ENCODE data around the gene CAMK4. TPM values are rescaled to one million over a fixed set of nuclear protein-coding genes. Genes with fewer than 3 reads are reported as not detected.
"Not testable (repeated sequence)": the region's sequence is repeated elsewhere in the genome, so short reads cannot be mapped to it uniquely, and the experiment has no call there.

CAMK4 gene
- total RNA-seq, 1 experiment from 2014 or later: not detected

DNA sequence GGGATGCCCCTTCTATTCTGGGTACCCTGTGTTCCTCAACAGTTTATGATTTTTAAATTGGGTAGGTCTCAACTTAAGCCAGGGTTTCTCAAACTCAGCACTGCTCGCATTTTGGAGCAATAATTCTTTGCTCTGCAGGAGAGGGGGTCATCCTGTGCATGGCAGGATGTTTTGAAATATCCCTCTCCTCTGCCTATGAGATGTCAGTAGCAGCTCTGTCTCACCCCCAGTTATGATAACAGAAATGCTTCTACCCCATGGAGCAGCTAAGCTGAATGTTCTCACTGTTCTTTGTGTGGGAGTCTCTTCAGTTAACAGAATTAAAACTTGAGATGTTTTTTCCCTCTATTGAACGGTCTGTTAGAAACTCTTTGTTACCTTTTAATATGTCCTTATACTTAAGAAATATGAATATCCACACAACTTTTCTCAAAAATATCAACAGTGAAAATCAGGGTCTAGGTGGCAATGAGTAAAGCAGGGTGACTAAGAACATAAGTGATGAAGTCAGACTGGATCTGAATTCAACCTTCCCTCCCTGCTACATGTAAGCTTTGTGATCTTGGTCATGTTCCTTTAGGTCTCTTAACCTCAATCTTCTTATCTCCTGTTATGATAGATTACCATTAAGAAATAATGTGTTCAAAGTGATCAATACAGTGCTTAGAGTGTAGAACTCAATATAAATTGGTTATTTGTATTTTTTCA is 89.0 kb downstream of the CAMK4 start:
- peaks cover 32% of the 10 kb centered on the region for H3K27me3 ChIP-seq
- DNase-seq: no peak
- H3K9me3 ChIP-seq: no peaks in the 10 kb centered on the region
- no peak overlapping the region for H3K4me3 ChIP-seq
- H3K36me3 ChIP-seq: no peaks in the 10 kb centered on the region

DNA sequence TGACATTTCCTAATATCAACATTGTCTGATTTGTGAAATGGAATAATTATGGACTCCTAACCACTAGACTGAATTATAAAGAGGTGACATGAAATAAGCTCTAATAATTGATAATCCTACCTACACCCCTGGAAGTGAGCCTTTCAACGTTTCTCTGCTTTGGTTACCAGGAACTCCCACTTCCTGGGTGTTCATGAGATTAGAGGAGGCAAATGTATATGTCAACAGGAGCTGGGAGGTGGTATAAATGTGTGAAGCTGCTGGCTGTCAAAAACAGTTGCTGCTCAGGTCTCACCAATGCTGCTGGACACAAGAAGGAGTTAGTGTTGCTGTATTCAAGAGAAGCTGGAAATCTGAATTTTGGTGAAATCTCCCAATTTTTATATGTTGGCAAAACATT is 96.8 kb downstream of the CAMK4 start:
- no peak overlapping the region for H3K4me3 ChIP-seq
- DNase-seq: no peak
- peaks cover 3% of the 10 kb centered on the region; the same call in 1 of the 2 replicates for H3K27me3 ChIP-seq
- no peaks in the 10 kb centered on the region for H3K9me3 ChIP-seq
- H3K36me3 ChIP-seq: no peaks in the 10 kb centered on the region

DNA sequence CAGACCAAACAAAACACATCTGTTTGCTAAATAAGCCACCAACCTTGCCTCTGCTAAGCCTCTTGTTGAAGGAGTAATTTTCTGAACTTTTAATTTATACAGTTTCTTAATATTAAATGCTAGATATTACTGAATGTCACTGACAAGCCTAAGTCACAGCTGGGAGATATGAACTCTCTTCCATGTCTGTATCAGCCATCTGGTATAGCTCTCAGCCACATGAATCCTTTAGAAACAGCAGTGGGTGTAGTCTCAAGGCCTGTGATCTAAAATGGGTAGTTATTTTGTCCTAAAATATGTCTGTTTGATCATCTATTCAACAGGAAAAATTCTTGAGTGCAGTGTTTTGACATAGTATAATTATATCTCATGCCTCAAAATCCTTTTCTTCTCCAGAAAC is 97.2 kb downstream of the CAMK4 start:
- peaks cover 2% of the 10 kb centered on the region; the same call in 1 of the 2 replicates for H3K27me3 ChIP-seq
- H3K9me3 ChIP-seq: no peaks in the 10 kb centered on the region
- no peaks in the 10 kb centered on the region for H3K36me3 ChIP-seq
- no peak for DNase-seq
- no peak overlapping the region for H3K4me3 ChIP-seq

DNA sequence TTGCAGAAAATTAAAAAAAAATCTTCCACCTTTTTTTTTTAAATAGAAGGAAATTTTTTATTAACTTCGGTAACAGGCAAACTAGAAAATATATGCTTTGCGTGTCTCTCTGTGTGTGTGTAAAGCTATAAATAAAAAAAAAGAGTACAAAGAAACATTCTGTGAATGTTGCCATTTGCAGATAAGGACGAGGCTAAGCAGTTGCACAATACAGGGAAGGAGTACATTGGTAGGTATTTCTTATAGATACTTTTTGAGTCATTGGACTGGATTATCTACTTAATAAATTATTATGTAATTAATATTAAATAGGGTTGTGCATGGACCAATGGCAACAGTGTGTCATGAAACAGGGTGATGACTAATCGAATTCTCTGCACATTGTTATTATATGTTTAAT is 102.4 kb downstream of the CAMK4 start:
- DNase-seq: no peak
- Histone ChIP-seq H3K4me3 (no peak overlapping the region), H3K9me3 (no peaks in the 10 kb centered on the region), H3K27me3 (no peaks in the 10 kb centered on the region), H3K36me3 (no peaks in the 10 kb centered on the region)

DNA sequence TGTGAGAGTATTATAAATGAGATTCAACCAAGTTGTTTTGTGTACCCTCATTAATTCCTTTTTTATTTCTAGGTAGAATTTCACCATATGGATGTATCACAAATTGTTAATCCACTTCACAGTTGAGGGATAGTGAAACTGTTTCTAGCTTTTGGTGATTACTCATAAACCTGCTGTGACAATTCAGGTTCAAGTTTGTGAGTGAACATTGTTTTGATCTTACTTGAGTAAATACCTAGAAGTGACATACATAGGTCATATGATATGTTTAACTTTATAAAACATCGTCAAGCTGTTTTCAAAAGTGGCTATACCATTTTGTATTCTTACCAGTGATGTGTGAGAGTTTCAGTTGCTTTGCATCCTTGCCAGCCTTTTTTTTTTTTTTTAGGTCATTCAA is 112.9 kb downstream of the CAMK4 start:
- Histone ChIP-seq H3K4me3 (no peak overlapping the region), H3K27me3 (no peaks in the 10 kb centered on the region), H3K9me3 (no peaks in the 10 kb centered on the region), H3K36me3 (no peaks in the 10 kb centered on the region)
- DNase-seq: no peak

DNA sequence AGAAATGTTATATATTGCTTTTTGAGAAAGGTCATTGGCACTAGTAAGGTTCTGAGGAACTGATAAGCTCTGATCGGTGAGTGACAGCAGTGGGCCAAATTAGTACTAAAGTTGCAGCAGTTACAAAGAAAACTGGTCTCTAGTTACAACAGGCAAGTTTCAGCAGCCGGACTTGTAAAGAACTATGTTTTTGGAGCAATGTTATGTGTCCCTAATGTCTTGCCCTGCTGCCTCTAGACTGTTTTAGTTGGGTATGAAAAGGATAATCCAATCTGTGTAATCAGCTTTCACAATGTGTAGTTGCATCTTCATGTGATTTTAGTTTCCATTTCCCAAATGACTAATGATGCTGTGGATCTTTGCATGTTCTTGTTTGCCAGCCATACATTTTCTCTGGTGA is 113.5 kb downstream of the CAMK4 start:
- no peaks in the 10 kb centered on the region for H3K9me3 ChIP-seq
- no peaks in the 10 kb centered on the region for H3K36me3 ChIP-seq
- H3K27me3 ChIP-seq: no peaks in the 10 kb centered on the region
- no peak for DNase-seq
- H3K4me3 ChIP-seq: no peak overlapping the region

DNA sequence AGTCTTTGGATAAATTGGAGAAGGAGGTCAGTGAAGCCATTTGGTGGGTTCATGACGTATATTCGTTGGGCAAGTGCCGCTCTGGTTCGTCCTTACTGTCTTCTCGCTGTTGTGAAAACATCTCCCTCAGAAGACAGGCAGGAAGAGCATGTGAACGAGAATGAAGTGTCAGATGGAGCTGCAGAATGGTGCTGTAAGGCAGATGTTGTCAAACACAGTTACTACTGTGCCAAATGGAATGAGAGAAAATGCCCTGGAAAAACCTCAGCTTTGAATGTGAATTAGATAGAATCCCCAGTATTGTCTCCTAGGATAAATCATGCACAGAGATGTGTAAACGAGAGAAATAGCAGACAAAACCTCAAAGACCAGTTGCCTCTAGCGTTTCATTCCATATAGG is 121.5 kb downstream of the CAMK4 start:
- Histone ChIP-seq H3K4me3 (no peak overlapping the region), H3K36me3 (no peaks in the 10 kb centered on the region), H3K9me3 (no peaks in the 10 kb centered on the region), H3K27me3 (peaks cover 14% of the 10 kb centered on the region; the same call in 1 of the 2 replicates)
- DNase-seq: no peak

DNA sequence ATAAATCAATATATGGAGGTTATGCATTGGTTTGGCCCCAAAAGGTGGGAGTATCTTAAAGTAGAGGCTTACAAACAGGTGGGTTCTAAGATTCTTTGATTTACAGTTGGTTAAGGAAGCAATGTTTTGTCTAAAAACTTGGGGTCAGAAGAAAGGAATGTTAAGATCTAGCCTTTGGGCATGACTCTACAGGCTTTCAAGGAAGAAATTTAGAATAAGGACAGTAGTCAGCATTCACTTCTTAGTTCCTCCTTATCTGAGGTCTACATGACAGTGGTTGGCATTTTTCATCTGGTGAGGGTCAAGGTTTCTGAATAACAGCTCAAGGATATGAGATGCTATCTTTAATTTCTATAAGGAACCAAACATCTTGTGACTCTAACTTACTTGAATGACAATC is 122.8 kb downstream of the CAMK4 start:
- H3K27me3 ChIP-seq: peaks cover 15% of the 10 kb centered on the region; the same call in 1 of the 2 replicates
- H3K9me3 ChIP-seq: no peaks in the 10 kb centered on the region
- H3K36me3 ChIP-seq: no peaks in the 10 kb centered on the region
- H3K4me3 ChIP-seq: no peak overlapping the region
- DNase-seq: no peak

DNA sequence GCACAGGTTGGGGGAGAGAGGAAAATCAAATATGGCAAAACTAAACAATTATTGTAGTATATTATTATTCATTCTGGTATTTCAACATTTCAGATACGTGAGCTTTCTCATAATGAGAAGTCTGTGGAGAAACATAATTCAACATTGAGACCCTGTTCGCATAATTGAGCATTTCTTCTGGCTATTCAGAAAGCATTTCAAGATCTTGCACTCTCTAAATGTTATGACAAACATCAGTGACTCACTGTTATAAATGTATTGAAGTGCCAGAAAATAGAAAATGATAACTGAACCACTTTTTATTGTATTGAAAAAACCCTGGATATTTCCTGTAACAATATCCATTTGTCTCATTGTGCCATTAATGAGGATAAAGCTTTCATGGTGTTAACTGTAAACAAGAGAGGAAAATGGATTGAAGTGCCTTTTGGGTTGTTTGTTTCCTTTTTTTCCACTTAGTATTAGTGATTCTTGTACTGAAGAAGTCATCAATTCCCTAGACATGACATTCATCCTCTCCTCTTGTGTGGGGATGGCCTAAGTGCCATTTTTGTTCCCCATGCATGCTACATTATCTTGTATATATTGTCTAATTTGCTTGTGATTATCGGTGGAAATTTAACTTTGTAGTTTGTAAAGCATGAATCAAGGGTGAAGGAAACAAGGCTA is 124.6 kb downstream of the CAMK4 start:
- Histone ChIP-seq H3K4me3 (no peak overlapping the region), H3K9me3 (no peaks in the 10 kb centered on the region), H3K36me3 (no peaks in the 10 kb centered on the region), H3K27me3 (peaks cover 10% of the 10 kb centered on the region; the same call in 1 of the 2 replicates)
- DNase-seq: no peak

DNA sequence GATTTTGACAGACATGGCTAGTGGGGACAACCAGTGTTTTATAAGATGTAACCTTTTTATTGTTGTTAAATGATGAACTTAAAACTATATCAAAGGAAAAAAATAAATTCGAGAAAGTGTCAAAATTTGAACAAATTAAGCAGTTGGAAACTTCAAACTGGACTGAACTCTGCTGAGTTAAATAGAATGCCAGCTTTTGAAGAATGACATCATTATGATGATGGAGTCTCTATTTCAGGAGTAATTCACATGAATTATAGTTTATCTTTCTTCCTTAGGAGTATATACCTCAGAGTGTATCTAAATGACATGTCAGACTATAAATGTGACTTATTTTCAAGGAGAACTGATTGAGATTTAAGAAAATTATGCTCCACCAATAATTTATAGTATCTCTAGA is 125.2 kb downstream of the CAMK4 start:
- Histone ChIP-seq H3K9me3 (no peaks in the 10 kb centered on the region), H3K36me3 (no peaks in the 10 kb centered on the region), H3K4me3 (no peak overlapping the region), H3K27me3 (peaks cover 8% of the 10 kb centered on the region; the same call in 1 of the 2 replicates)
- no peak for DNase-seq

DNA sequence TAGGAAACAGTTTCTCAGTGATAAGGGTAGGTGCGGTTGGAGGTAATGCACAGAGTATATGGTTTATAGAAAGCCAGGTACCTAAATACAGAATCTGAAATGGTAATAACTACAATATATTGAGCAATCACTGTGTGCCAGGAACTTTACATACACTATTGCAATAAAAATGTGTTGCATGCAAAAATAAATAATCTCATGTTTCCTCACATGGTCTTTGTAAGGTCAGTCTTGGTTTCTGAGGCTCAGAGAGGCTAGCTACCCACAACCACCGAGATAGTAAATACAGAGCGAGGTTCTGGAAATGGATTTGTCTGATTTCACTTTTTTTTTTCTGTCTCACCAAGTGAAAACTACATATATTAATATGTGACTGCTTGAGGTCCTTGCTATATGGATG is 128.9 kb downstream of the CAMK4 start:
- DNase-seq: no peak
- H3K4me3 ChIP-seq: no peak overlapping the region
- H3K27me3 ChIP-seq: peaks cover 4% of the 10 kb centered on the region; the same call in 1 of the 2 replicates
- no peaks in the 10 kb centered on the region for H3K36me3 ChIP-seq
- H3K9me3 ChIP-seq: no peaks in the 10 kb centered on the region

DNA sequence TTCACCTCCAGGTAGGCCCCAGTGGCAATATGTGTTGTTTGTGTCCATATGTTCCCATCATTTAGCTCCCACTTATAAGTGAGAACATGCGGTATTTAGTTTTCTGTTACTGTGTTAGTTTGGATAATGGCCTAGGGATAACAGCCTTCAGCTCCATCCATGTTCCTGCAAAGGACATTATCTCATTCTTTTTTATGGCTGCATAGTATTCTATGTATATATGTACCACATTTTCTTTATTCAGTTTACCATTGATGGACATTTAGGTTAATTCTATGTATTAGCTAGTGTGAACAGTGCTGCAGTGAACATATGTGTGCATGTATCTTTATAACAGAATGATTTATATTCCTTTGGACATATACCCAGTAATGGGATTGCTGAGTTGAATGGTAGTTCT is 134.5 kb downstream of the CAMK4 start:
- not testable (repeated sequence) for H3K9me3 ChIP-seq, H3K36me3 ChIP-seq, H3K27me3 ChIP-seq, DNase-seq, H3K4me3 ChIP-seq

DNA sequence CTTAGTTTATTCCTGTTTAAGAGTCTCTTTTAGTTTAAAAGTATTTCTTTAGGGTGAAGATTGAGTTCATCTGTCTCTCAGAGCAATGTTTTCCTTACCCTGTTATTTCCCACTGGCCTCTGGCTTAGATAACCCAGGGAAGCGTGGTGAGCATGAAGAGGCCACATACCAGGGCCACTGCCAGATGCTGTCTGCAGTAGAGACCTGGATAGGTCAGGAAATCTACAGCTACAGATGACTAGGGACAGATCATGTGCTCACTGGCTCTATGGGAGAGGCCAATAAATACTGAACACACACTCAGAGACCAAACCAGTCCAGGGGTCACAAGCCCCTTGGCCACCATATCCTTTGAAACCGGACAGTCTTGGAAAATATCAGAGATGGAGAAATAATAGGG is 136.0 kb downstream of the CAMK4 start:
- DNase-seq: no peak
- H3K27me3 ChIP-seq: peaks cover 7% of the 10 kb centered on the region; the same call in 1 of the 2 replicates
- H3K4me3 ChIP-seq: no peak overlapping the region
- no peaks in the 10 kb centered on the region for H3K36me3 ChIP-seq
- H3K9me3 ChIP-seq: no peaks in the 10 kb centered on the region; the same call in 1 of the 2 replicates

DNA sequence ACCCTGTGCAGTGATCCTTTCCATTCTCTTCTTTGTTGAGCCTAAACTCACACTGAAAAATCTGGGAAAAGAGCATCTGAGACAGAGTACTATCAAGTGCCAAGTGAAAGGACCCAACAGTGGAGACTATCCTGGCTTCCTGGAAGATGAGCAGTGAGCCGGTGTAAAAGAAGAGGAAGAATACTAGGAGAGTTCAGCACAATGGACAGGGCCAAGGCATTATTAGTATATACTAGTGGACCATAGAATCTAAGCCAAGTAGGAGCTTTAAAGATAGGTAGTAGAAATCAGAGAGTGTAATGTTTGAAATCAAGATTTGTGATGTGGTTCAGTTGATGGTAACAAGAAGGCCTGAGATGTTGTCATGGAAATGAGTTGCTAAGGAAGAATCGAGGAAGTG is 140.8 kb downstream of the CAMK4 start:
- no peak for DNase-seq
- Histone ChIP-seq H3K4me3 (no peak overlapping the region), H3K9me3 (no peaks in the 10 kb centered on the region; the same call in 1 of the 2 replicates), H3K27me3 (peaks cover 9% of the 10 kb centered on the region), H3K36me3 (no peaks in the 10 kb centered on the region)

DNA sequence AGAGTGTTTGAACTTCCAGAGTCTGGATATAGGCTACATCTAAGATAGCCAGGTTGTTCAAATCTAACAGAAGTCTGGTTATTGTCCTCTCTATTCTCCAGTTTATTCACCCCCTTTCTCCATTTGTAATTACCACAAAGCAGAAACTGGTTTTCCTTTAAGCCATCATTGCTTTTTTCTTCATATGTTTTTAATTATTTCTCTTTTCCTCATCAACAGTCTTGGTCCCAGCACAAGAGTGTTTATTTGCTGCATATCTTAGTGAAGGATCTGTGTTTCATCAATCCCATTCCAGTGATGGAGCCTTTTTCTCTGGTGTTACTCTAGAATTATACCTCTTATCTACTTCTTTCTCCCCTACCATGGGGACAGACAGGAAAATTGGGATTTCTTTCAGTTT is 142.2 kb downstream of the CAMK4 start:
- no peak for DNase-seq

DNA sequence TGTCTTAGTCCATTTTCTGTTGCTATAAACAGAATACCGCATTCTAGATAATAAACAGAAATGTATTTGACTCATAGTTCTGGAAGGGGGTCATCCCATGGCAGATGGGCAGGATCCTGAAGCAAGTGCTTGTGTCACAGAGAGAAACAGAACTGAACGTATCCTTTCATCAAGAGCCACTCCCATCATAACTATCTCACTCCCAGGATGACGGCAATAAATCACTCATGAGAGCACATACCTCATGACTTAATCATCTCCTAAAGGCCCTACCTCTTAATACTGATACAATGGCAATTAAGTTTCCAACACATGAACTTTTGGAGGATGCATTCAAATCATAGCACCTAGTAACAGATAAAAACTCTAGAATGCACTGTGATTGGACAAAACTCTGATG is 142.9 kb downstream of the CAMK4 start:
- peaks cover 6% of the 10 kb centered on the region for H3K27me3 ChIP-seq
- H3K9me3 ChIP-seq: peaks cover 2% of the 10 kb centered on the region; the same call in 1 of the 2 replicates
- H3K4me3 ChIP-seq: no peak overlapping the region
- DNase-seq: no peak
- H3K36me3 ChIP-seq: no peaks in the 10 kb centered on the region

More for the DNA sequence above, 142.2 kb downstream of the CAMK4 start:
- H3K4me3 ChIP-seq: no peak overlapping the region
- H3K36me3 ChIP-seq: no peaks in the 10 kb centered on the region
- no peaks in the 10 kb centered on the region; the same call in 1 of the 2 replicates for H3K9me3 ChIP-seq
- peaks cover 8% of the 10 kb centered on the region for H3K27me3 ChIP-seq

DNA sequence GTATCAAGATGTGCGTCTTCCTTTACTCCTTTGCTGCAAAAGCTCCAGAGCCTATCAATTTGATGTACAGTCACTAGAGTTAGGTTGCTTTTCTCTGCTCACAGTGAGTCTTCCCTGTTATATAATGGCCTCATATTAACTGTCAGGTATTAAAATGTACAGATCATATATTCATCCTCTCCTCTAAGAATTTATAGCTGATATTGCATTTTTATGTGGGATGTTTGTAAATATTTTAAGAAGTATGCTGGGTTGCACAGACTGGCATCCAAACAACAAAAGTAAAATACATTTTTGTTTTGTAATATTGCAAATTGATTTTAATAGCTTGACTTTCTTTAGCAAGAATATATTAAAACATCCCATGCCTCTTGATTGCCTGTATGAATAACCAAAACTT is 148.6 kb downstream of the CAMK4 start:
- H3K36me3 ChIP-seq: no peaks in the 10 kb centered on the region
- 0 out of 2 replicates have a peak, but pooled peaks cover 2% of the 10 kb centered on the region for H3K9me3 ChIP-seq
- DNase-seq: no peak
- H3K4me3 ChIP-seq: no peak overlapping the region
- peaks cover 2% of the 10 kb centered on the region for H3K27me3 ChIP-seq

DNA sequence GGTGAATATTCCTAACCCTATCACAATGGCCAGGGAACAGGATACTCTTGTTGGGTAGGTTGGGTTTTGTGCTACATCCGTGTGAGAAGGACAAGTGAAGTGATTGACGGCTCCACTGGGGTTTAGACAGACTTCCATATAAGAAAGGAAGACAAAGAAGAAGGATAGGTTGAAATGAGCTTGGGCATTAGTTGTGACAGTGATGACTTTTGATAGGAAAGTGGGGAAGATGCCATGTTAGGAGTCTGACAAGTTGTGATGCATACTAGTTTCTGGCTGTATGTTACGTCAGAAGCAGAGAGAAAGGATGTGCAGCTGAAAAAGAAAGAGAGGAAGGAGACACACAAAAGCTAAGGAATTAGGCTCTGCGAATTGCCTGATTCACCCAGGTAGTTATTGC is 150.2 kb downstream of the CAMK4 start:
- H3K27me3 ChIP-seq: no peaks in the 10 kb centered on the region; the same call in 1 of the 2 replicates
- H3K36me3 ChIP-seq: no peaks in the 10 kb centered on the region
- DNase-seq: no peak
- H3K4me3 ChIP-seq: no peak overlapping the region
- 0 out of 2 replicates have a peak, but pooled peaks cover 2% of the 10 kb centered on the region for H3K9me3 ChIP-seq
